Activated T-helper 17 cell treated with anti-CD3 and anti-CD28 coated beads, Interleukin-2, amount 50 U/mL, for 72 hours (primary cell): ENCODE results near the gene ACBD6. TPM values are rescaled to one million over a fixed set of nuclear protein-coding genes. Genes with fewer than 3 reads are reported as not detected.

ENCODE experiments used
- total RNA-seq, 2 donors: library from RNA; stranded (reverse); gene quantifications; one replicate each; pipeline ENCODE4 v1.2.3, GENCODE V29; 2022

The ACBD6 gene
- total RNA-seq, 2 donors from 2014 or later = 33.4 to 41.9 TPM

Other genes starting within 250 kb of the ACBD6 start
- not detected for gene OVAAL, start 56.4 kb upstream of the ACBD6 start, total RNA-seq
- gene XPR1, start 129.4 kb upstream of the ACBD6 start, total RNA-seq = 10 to 100 TPM; 16.4 to 25.4 TPM